KOPT-K1 (cell line): ENCODE measurements around the gene ZMIZ1.

Source experiments
- H3K27ac ChIP-seq: fragments of 200-600 bp; sonication (generic); 2 replicates; pipeline ENCODE4 v1.5.1; 2016; ENCODE audit warnings: antibody characterized with exemption, mild to moderate bottlenecking, low read depth, low read length; ENCODE audit not compliant: poor library complexity, severe bottlenecking
- H3K36me3 ChIP-seq: fragments of 200-600 bp; sonication (generic); 2 replicates; pipeline ENCODE4 v1.5.1; 2017; ENCODE audit warnings: antibody characterized with exemption, mild to moderate bottlenecking, low read length, moderate library complexity; ENCODE audit not compliant: insufficient read depth
- H3K9me3 ChIP-seq: fragments of 200-600 bp; sonication (generic); 2 replicates; pipeline ENCODE4 v1.5.1; 2017; ENCODE audit warnings: antibody characterized with exemption, low read length, mild to moderate bottlenecking; ENCODE audit not compliant: insufficient read depth, poor library complexity, severe bottlenecking

Gene ZMIZ1

GRCh38 chr10:79314761-79315601, 246.2 kb downstream of the ZMIZ1 start:
- peaks cover 56% of the 10 kb centered on the region for H3K36me3 ChIP-seq
- no peak overlapping the region for H3K27ac ChIP-seq
- H3K9me3 ChIP-seq, result peaks cover 4% of the 10 kb centered on the region

GRCh38 chr10:79315602-79315920, 246.8 kb downstream of the ZMIZ1 start:
- Histone ChIP-seq H3K36me3 (peaks cover 51% of the 10 kb centered on the region), H3K27ac (peak overlapping the region; percentile 98), H3K9me3 (peaks cover 4% of the 10 kb centered on the region)

GRCh38 chr10:79316671-79317431, 248.1 kb downstream of the ZMIZ1 start:
- peak overlapping the region; percentile 98 for H3K27ac ChIP-seq
- peaks cover 4% of the 10 kb centered on the region for H3K9me3 ChIP-seq
- H3K36me3 ChIP-seq, result peaks cover 38% of the 10 kb centered on the region

GRCh38 chr10:79318369-79318768, 249.6 kb downstream of the ZMIZ1 start:
- H3K36me3 ChIP-seq, result peaks cover 23% of the 10 kb centered on the region; the same call in 1 of the 2 replicates
- peaks cover 4% of the 10 kb centered on the region for H3K9me3 ChIP-seq
- peak overlapping the region; percentile 98 for H3K27ac ChIP-seq

GRCh38 chr10:79319115-79319771, 250.5 kb downstream of the ZMIZ1 start:
- peak overlapping the region; percentile 98 for H3K27ac ChIP-seq
- H3K9me3 ChIP-seq, result peaks cover 4% of the 10 kb centered on the region
- peaks cover 14% of the 10 kb centered on the region; the same call in 1 of the 2 replicates for H3K36me3 ChIP-seq

- peak overlapping the region; percentile 98 for H3K27ac ChIP-seq
- peaks cover 5% of the 10 kb centered on the region; the same call in 1 of the 2 replicates for H3K36me3 ChIP-seq
- peaks cover 4% of the 10 kb centered on the region for H3K9me3 ChIP-seq
Measured at GRCh38 chr10:79320316-79320715, 251.6 kb downstream of the ZMIZ1 start.

- Histone ChIP-seq H3K27ac (peak overlapping the region; percentile 98), H3K36me3 (no peaks in the 10 kb centered on the region), H3K9me3 (peaks cover 4% of the 10 kb centered on the region)
Measured at GRCh38 chr10:79320820-79321493, 252.2 kb downstream of the ZMIZ1 start.

GRCh38 chr10:79321494-79321882, 252.7 kb downstream of the ZMIZ1 start:
- peaks cover 4% of the 10 kb centered on the region for H3K9me3 ChIP-seq
- no peaks in the 10 kb centered on the region for H3K36me3 ChIP-seq
- H3K27ac ChIP-seq, result peak overlapping the region; percentile 98

GRCh38 chr10:79321951-79322350, 253.2 kb downstream of the ZMIZ1 start:
- H3K36me3 ChIP-seq, result no peaks in the 10 kb centered on the region
- peaks cover 4% of the 10 kb centered on the region for H3K9me3 ChIP-seq
- H3K27ac ChIP-seq, result peak overlapping the region; percentile 98

GRCh38 chr10:79322616-79323543, 254.1 kb downstream of the ZMIZ1 start:
- Histone ChIP-seq H3K9me3 (peaks cover 4% of the 10 kb centered on the region), H3K27ac (peak overlapping the region; percentile 98), H3K36me3 (no peaks in the 10 kb centered on the region)

GRCh38 chr10:79323602-79324001, 254.8 kb downstream of the ZMIZ1 start:
- Histone ChIP-seq H3K27ac (peak overlapping the region; percentile 98), H3K9me3 (peaks cover 4% of the 10 kb centered on the region), H3K36me3 (no peaks in the 10 kb centered on the region)

- Histone ChIP-seq H3K36me3 (no peaks in the 10 kb centered on the region), H3K9me3 (peaks cover 2% of the 10 kb centered on the region), H3K27ac (peak overlapping the region; percentile 98)
Measured at GRCh38 chr10:79324032-79324695, 255.4 kb downstream of the ZMIZ1 start.

- Histone ChIP-seq H3K9me3 (no peaks in the 10 kb centered on the region), H3K27ac (peak overlapping the region; percentile 33), H3K36me3 (no peaks in the 10 kb centered on the region)
Measured at GRCh38 chr10:79326361-79327089, 257.8 kb downstream of the ZMIZ1 start.
